ENCODE data around the gene PARPBP.

- TF ChIP-seq ZNF331 (CRISPR knock-in tag; IDR thresholded peaks at IDR 0.05) (no peak), POLR2A (IDR thresholded peaks at IDR 0.05; ENCODE audit: insufficient read depth in 1 of 2, low read depth in 2 of 2, low read length in 2 of 2) (no peak), ZBTB4 (CRISPR knock-in tag; IDR thresholded peaks at IDR 0.05; ENCODE audit: borderline replicate concordance) (no peak), THAP7 (CRISPR knock-in tag; IDR thresholded peaks at IDR 0.05) (no peak), ETV6 (CRISPR knock-in tag; conservative IDR thresholded peaks at IDR 0.05) (no peak), USF2 (IDR thresholded peaks at IDR 0.05; ENCODE audit: low read depth, low read length) (no peak), USF2 (CRISPR knock-in tag; IDR thresholded peaks at IDR 0.05; ENCODE audit: borderline replicate concordance) (no peak)
These were observed 23.1 kb upstream of the PARPBP start for GRCh38 chr12:102096855-102097254.
